ENCODE data around the gene NYAP1.

GRCh38 chr7:100434297-100435144 lies 49.2 kb upstream of the NYAP1 start:
- TF ChIP-seq, protein P1, sequence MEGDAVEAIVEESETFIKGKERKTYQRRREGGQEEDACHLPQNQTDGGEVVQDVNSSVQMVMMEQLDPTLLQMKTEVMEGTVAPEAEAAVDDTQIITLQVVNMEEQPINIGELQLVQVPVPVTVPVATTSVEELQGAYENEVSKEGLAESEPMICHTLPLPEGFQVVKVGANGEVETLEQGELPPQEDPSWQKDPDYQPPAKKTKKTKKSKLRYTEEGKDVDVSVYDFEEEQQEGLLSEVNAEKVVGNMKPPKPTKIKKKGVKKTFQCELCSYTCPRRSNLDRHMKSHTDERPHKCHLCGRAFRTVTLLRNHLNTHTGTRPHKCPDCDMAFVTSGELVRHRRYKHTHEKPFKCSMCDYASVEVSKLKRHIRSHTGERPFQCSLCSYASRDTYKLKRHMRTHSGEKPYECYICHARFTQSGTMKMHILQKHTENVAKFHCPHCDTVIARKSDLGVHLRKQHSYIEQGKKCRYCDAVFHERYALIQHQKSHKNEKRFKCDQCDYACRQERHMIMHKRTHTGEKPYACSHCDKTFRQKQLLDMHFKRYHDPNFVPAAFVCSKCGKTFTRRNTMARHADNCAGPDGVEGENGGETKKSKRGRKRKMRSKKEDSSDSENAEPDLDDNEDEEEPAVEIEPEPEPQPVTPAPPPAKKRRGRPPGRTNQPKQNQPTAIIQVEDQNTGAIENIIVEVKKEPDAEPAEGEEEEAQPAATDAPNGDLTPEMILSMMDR (conservative IDR thresholded peaks at IDR 0.05) = no peak
- TF ChIP-seq ZFX (IDR thresholded peaks at IDR 0.05) = no peak

Data from C4-2B (cell line).